Measurements from ENCODE around the gene LRRC43. TPM values are rescaled to one million over a fixed set of nuclear protein-coding genes. Genes with fewer than 3 reads are reported as not detected.

LRRC43 gene
- total RNA-seq, 4 donors from 2014 or later: not detected

GRCh38 chr12:122141911-122142725 lies 40.8 kb upstream of the LRRC43 start:
- no peak overlapping the region for H3K4me3 ChIP-seq
- peaks cover 0 to 67% (median 0%) of the 10 kb centered on the region in 3 donors for H3K36me3 ChIP-seq

GRCh38 chr12:122142857-122143256 lies 40.1 kb upstream of the LRRC43 start:
- H3K4me1 ChIP-seq: peaks cover 0 to 9% (median 0%) of the 10 kb centered on the region in 4 donors
- H3K9me3 ChIP-seq: no peaks in the 10 kb centered on the region
- H3K27me3 ChIP-seq: no peaks in the 10 kb centered on the region
- H3K27ac ChIP-seq: no peak overlapping the region
- H3K36me3 ChIP-seq: peaks cover 0 to 61% (median 0%) of the 10 kb centered on the region in 3 donors
- TF ChIP-seq CTCF (IDR thresholded peaks at IDR 0.05): no peak
- no peak for DNase-seq
- H3K4me3 ChIP-seq: no peak overlapping the region

More at GRCh38 chr12:122141911-122142725, 40.8 kb upstream of the LRRC43 start:
- H3K9me3 ChIP-seq: no peaks in the 10 kb centered on the region
- no peaks in the 10 kb centered on the region for H3K27me3 ChIP-seq
- peaks cover 0 to 9% (median 0%) of the 10 kb centered on the region in 4 donors for H3K4me1 ChIP-seq
- no peak for TF ChIP-seq CTCF (IDR thresholded peaks at IDR 0.05)
- TF ChIP-seq POLR2A (IDR thresholded peaks at IDR 0.05): no peak
- DNase-seq: no peak
- H3K27ac ChIP-seq: no peak overlapping the region

- H3K27ac ChIP-seq: no peak overlapping the region
- peaks cover 0 to 42% (median 0%) of the 10 kb centered on the region in 3 donors for H3K36me3 ChIP-seq
- no peaks in the 10 kb centered on the region for H3K4me1 ChIP-seq
- no peaks in the 10 kb centered on the region for H3K27me3 ChIP-seq
- H3K9me3 ChIP-seq: no peaks in the 10 kb centered on the region
- DNase-seq: no peak
- H3K4me3 ChIP-seq: no peak overlapping the region
- no peak for TF ChIP-seq POLR2A (IDR thresholded peaks at IDR 0.05)
- TF ChIP-seq CTCF (IDR thresholded peaks at IDR 0.05): no peak
These were observed 38.0 kb upstream of the LRRC43 start for GRCh38 chr12:122144885-122145284.

GRCh38 chr12:122145505-122146330 lies 37.2 kb upstream of the LRRC43 start:
- H3K27me3 ChIP-seq: no peaks in the 10 kb centered on the region
- H3K4me1 ChIP-seq: no peaks in the 10 kb centered on the region
- no peak for DNase-seq
- H3K27ac ChIP-seq: no peak overlapping the region
- H3K9me3 ChIP-seq: no peaks in the 10 kb centered on the region
- no peak overlapping the region for H3K4me3 ChIP-seq
- peaks cover 0 to 34% (median 0%) of the 10 kb centered on the region in 3 donors for H3K36me3 ChIP-seq
- TF ChIP-seq CTCF (IDR thresholded peaks at IDR 0.05): no peak
- no peak for TF ChIP-seq POLR2A (IDR thresholded peaks at IDR 0.05)

- no peak overlapping the region for H3K4me3 ChIP-seq
- TF ChIP-seq CTCF (IDR thresholded peaks at IDR 0.05) (no peak), POLR2A (IDR thresholded peaks at IDR 0.05) (no peak)
- no peaks in the 10 kb centered on the region for H3K27me3 ChIP-seq
- H3K4me1 ChIP-seq: no peaks in the 10 kb centered on the region
- no peak overlapping the region for H3K27ac ChIP-seq
- DNase-seq: no peak
- peaks cover 0 to 14% (median 0%) of the 10 kb centered on the region in 3 donors for H3K36me3 ChIP-seq
- no peaks in the 10 kb centered on the region for H3K9me3 ChIP-seq
These were observed 35.2 kb upstream of the LRRC43 start for GRCh38 chr12:122147514-122148290.
